IMR-90 (cell line): ENCODE data around the gene BET1.

Experiments
- BHLHE40 ChIP-seq: fragments of 150-350 bp; IDR thresholded peaks from 2 replicates; pipeline ENCODE4 v1.6.1; 2016; ENCODE audit warnings: mild to moderate bottlenecking, low read depth, low read length
- CEBPB ChIP-seq: IDR thresholded peaks from 2 replicates; pipeline ENCODE4 v1.6.1; 2012; ENCODE audit warnings: low read depth, low read length, improper control_type of control experiment
- MAZ ChIP-seq: IDR thresholded peaks from 2 replicates; pipeline ENCODE4 v1.6.1; 2012; ENCODE audit warnings: low read depth, mild to moderate bottlenecking, low read length, improper control_type of control experiment, moderate library complexity, borderline replicate concordance
- MXI1 ChIP-seq: IDR thresholded peaks from 2 replicates; pipeline ENCODE4 v1.6.1; 2012; ENCODE audit warnings: low read depth, mild to moderate bottlenecking, low read length, moderate library complexity, borderline replicate concordance
- NFE2L2 ChIP-seq: fragments of 150-350 bp; IDR thresholded peaks from 2 replicates; pipeline ENCODE4 v1.6.1; 2016; ENCODE audit warnings: low read depth, mild to moderate bottlenecking, low read length
- POLR2A ChIP-seq: IDR thresholded peaks from 2 replicates; pipeline ENCODE4 v1.6.1; 2012; ENCODE audit warnings: mild to moderate bottlenecking, low read depth, low read length
- RAD21 ChIP-seq: IDR thresholded peaks from 2 replicates; pipeline ENCODE4 v1.6.1; 2012; ENCODE audit warnings: low read length, improper control_type of control experiment
- RFX5 ChIP-seq: IDR thresholded peaks from 2 replicates; pipeline ENCODE4 v1.8.0; 2012; ENCODE audit warnings: low read depth, mild to moderate bottlenecking, low read length, moderate library complexity
- SMC3 ChIP-seq: fragments of 150-350 bp; IDR thresholded peaks from 2 replicates; pipeline ENCODE4 v1.6.1; 2016; ENCODE audit warnings: low read depth, mild to moderate bottlenecking, antibody characterized with exemption, low read length, moderate library complexity
- TF ChIP-seq, protein P1 (sequence below): conservative IDR thresholded peaks from 2 replicates; pipeline ENCODE4 v1.5.1; 2012; ENCODE audit warnings: mild to moderate bottlenecking, low read depth, low read length, improper control_type of control experiment
- TF ChIP-seq, protein P2 (sequence below): fragments of 150-350 bp; IDR thresholded peaks from 2 replicates; pipeline ENCODE4 v1.6.1; 2016; ENCODE audit warnings: low read depth, mild to moderate bottlenecking, low read length, moderate library complexity, borderline replicate concordance
- TF ChIP-seq, protein P3 (sequence below): fragments of 150-350 bp; IDR thresholded peaks from 2 replicates; pipeline ENCODE4 v1.6.1; 2017; ENCODE audit warnings: mild to moderate bottlenecking, antibody characterized with exemption, low read length, low read depth

DNA sequence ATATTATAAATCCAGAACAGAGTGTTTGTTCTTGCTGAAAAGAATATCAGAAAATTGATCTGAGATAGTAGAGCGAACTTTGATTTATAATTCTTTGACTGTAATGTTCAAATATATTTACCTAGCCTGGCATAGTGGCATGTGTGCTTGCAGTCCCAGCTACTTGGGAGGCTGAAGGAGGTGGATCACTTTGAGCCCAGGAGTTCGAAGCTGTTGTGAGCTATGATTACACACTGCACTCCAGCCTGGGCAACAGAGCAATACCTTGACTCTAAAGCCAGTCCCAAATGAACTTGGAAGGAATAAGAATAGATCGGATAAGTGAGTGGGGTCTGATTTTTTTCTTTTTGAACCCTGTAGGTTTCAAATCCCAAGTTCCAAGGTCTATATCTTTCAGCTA, 59.1 kb downstream of the BET1 start:
- TF ChIP-seq POLR2A (no peak), RAD21 (no peak), CEBPB (no peak), SMC3 (no peak), BHLHE40 (no peak), MAZ (no peak), RFX5 (no peak), NFE2L2 (no peak), MXI1 (no peak)
- TF ChIP-seq, protein P1, sequence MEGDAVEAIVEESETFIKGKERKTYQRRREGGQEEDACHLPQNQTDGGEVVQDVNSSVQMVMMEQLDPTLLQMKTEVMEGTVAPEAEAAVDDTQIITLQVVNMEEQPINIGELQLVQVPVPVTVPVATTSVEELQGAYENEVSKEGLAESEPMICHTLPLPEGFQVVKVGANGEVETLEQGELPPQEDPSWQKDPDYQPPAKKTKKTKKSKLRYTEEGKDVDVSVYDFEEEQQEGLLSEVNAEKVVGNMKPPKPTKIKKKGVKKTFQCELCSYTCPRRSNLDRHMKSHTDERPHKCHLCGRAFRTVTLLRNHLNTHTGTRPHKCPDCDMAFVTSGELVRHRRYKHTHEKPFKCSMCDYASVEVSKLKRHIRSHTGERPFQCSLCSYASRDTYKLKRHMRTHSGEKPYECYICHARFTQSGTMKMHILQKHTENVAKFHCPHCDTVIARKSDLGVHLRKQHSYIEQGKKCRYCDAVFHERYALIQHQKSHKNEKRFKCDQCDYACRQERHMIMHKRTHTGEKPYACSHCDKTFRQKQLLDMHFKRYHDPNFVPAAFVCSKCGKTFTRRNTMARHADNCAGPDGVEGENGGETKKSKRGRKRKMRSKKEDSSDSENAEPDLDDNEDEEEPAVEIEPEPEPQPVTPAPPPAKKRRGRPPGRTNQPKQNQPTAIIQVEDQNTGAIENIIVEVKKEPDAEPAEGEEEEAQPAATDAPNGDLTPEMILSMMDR = no peak
- TF ChIP-seq, protein P2, sequence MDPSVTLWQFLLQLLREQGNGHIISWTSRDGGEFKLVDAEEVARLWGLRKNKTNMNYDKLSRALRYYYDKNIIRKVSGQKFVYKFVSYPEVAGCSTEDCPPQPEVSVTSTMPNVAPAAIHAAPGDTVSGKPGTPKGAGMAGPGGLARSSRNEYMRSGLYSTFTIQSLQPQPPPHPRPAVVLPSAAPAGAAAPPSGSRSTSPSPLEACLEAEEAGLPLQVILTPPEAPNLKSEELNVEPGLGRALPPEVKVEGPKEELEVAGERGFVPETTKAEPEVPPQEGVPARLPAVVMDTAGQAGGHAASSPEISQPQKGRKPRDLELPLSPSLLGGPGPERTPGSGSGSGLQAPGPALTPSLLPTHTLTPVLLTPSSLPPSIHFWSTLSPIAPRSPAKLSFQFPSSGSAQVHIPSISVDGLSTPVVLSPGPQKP = no peak
- TF ChIP-seq, protein P3, sequence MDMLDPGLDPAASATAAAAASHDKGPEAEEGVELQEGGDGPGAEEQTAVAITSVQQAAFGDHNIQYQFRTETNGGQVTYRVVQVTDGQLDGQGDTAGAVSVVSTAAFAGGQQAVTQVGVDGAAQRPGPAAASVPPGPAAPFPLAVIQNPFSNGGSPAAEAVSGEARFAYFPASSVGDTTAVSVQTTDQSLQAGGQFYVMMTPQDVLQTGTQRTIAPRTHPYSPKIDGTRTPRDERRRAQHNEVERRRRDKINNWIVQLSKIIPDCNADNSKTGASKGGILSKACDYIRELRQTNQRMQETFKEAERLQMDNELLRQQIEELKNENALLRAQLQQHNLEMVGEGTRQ = no peak
